HG03457 (cell line): ENCODE measurements around the gene PAK5.
A peak's percentile ranks its signal among the peaks of the same experiment; 100 is the strongest.

Experiments
- ATAC-seq: cut with Tn5 transposase; IDR thresholded peaks from one replicate; pipeline ENCODE4 v1.9.1; 2021; ENCODE audit warnings: moderate number of reproducible peaks; ENCODE audit not compliant: unreplicated experiment

Gene PAK5

GRCh38 chr20:9532069-9532838 is 306.6 kb downstream of the PAK5 start:
- ATAC-seq: no peak

GRCh38 chr20:9531581-9531980 is 307.3 kb downstream of the PAK5 start:
- ATAC-seq: no peak

DNA sequence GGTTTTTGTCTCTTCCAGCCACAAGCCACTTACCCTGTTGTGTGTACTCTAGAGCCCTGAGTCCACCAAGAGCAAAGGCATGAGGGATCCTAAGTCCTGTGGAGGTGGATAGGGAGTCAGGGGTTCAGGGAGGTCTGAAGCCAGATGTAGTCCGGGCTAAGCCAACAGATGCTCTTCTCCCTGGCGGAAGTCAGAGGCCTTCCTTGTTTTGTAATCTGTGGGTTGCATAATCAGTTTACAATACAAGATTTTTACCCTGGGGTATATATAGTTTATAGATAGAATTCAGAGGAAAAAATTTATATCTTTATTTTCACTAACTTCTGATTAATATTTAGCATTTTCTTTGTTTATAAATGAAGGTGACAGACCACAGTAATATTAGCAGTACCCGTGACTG is 315.2 kb downstream of the PAK5 start:
- ATAC-seq: no peak

- ATAC-seq: no peak
Measured at GRCh38 chr20:9520086-9520485, 318.8 kb downstream of the PAK5 start.

GRCh38 chr20:9518576-9519175 is 320.2 kb downstream of the PAK5 start:
- no peak for ATAC-seq

DNA sequence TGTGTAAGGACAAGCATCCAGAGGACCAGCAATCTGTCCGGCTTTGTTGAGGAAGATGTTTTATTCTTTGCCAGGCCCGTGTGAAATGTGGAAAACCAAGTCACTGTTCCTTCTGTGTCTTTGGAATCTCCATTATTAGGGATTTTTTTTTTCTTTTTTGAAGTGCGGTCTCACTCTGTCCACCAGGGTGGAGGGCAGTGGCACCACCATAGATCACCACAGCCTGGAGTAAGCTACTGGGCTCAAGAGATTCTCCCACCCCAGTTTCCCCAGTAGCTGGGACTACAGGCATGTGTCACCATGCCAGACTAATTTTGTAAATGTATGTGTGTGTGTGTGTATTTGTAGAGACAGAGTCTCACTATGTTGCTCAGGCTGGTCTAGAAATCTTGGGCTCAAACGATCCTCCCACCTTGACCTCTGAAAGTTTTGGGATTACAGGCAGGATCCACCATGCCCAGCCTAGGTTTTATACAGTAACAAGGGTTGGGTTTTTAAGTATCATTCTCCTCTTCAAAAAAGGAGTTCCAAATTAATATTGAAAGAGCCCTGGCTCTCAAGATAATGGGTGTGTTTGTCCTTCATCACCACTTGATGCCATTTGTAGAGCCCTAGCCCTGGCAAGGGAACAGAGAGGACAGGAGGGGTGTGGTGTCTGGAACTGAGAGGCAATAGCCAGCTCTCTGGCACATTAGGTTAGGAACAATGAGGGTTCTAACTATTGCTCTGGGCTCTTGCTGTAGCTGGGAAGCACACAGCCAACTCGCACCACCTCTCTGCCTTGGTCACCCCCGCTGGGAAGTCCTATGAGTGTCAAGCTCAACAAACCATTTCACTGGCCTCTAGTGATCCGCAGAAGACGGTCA is 321.3 kb downstream of the PAK5 start:
- ATAC-seq: no peak

DNA sequence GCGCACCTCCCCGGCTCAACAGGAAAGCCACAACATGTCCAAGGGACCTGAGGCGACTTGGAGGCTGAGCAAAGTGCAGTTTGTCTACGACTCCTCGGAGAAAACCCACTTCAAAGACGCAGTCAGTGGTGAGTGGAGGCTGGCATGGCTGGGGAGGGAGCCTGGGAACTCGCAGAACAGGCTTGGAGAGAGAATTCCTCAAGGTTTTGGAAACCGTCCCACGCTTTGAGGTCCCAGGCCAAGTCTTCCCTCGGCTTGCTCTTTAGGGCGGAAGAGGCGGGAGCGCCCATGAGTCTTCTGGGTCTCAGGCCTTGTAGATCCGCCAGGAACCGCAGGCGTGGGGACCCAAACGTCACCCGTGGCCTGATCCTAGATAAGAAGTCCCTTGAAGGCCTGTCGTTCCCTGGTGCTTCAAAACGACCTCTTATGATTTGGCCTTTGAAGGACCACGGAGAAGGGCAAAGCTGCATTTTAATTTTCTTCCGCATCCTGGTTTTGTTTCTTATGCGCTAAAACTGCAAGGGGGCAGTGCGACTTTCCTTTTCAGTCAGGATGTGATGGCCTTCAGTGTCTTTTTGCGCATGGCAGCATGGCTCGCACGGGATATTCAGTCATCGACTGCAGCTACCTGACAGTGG is 322.5 kb downstream of the PAK5 start:
- ATAC-seq: no peak

GRCh38 chr20:9515741-9516233 is 323.1 kb downstream of the PAK5 start:
- ATAC-seq: no peak

DNA sequence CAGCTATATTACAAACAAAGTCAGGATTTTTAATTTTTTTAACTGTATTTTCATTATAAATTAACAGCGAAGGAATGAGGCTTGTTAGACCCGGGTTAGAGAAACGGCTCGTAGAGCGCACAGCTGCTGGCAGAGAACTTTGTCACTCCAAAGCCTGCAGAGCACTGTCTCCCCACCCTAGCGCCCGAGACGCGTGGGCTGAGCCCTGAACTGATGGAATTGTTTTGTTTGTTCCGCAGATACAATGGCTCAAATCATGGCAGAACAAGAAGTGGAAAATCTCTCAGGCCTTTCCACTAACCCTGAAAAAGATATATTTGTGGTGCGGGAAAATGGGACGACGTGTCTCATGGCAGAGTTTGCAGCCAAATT is 323.7 kb downstream of the PAK5 start:
- no peak for ATAC-seq

DNA sequence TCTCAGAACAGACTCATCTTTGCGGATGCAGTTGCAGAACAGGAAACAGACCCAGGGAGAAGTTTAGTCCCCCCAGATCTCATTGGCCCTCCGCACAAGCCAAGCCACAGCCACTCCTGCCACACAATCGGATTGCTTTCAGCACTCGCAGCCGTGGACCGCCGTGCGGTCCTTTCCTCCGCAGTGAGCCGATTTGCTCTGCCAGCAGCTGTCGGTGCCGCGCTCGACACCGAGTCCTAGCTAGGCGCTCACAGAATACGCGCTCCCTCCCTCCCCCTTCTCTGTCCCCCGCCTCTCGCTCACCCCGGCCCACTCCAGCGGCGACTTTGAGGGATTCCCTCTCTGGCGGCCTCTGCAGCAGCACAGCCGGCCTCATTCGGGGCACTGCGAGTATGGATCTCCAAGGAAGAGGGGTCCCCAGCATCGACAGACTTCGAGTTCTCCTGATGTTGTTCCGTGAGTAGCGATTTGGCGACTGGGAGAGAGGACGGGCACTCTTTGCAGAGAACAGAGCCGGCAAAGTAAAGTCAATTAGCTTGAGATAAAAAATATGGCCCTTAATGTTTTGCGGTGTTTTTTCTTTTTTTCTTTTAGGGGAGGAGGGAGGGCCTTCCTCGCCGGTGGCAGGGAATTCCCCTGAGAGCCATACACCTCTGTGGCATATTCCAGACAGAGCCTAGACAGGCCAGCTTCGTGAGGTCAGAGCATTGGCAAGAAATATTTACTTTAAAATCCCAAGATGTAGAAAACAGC is 324.2 kb downstream of the PAK5 start, which contains the start of gene LAMP5:
TSS of gene LAMP5 (plus strand) at position 130 of the 753 bp plus-strand sequence. CDS start at position 393, 263 bp downstream.
- ATAC-seq: no peak

- ATAC-seq: no peak
Measured at GRCh38 chr20:9514072-9514460, 324.8 kb downstream of the PAK5 start.

DNA sequence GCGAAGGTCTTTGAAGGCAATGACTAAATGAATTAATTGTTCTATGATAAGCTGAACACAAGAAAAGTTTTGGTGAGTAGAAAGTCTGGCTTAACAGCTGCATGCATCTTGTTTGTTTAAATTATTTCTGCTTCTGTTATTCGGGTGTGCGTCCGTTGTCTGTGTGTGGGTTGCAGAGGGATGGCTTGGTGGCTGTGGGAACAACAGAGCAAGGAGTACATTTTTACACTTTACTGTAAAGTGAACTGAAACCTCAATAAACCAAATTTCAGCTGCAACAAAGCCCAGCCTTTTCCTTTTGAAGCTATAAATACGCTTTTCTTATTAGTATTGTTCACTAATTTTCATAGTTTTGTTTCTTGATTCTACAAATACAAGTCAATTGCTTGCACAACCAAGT is 328.0 kb downstream of the PAK5 start:
- ATAC-seq: peak; percentile 48

DNA sequence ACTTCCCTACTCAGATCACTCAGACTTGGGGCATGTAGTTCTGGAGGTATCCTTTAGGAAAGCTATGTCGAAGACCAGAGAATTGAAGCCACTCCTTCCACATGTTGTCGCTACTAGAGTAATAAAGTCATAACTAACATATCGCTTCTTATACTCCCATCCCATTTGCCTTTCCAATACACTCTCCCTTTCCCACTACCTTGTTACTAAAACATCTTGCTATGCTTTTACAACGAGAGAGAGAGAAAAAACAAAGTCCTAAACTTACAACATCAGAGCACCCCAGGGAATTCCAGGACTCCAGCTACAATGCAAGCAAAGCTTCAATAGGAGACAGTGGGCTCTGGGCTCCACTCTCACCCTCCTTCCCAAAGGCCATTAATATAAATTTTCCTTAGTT is 329.6 kb downstream of the PAK5 start:
- ATAC-seq: no peak

DNA sequence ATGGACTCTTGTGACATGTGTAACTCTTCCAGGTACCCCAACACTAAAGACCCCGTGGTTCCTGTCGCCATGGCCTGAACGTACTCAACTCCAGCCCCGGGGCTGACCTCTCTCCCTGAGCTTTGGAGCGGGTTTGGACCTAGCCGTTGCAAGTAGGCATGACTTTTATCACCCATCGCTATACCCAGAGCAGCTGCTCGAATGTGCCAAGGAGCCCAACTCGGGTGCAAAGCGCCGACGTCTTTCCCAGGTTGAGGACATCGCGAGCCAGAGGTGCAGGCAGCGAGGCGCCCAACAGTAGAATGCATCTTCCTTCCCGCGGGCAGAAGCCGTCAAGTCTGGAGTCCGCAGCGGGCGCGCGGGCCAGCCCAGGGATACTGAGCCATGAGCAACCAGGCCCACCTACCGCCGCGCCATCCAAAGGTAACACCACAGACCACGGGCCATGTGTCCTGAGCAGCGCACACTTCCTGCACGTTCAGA is 330.1 kb downstream of the PAK5 start:
- no peak for ATAC-seq

GRCh38 chr20:9508240-9508661 is 330.6 kb downstream of the PAK5 start:
- ATAC-seq: no peak

- ATAC-seq: no peak
Measured at GRCh38 chr20:9507544-9508239, 331.2 kb downstream of the PAK5 start.

DNA sequence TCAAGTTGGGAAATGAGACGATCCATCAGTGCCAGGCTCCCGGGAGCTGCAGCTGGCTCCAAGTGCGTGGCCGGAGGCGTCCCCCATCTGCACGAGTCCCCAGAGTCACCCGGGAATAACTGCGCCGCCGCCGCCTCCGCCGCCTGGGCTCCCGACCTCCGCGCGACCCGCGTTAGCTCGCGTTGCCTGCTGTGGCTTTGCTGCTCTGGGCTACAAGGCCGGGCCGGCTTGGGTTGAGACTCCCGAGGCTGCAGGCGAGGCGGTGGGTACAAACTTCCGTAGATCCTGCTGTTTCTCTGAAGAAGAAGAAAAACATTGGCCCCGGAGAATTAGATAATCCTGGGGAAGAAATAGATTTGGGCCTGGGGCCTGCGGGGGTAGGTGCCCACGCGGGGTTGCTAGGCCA is 331.9 kb downstream of the PAK5 start:
- no peak for ATAC-seq

- ATAC-seq: no peak
Measured at GRCh38 chr20:9506280-9506821, 332.5 kb downstream of the PAK5 start.

DNA sequence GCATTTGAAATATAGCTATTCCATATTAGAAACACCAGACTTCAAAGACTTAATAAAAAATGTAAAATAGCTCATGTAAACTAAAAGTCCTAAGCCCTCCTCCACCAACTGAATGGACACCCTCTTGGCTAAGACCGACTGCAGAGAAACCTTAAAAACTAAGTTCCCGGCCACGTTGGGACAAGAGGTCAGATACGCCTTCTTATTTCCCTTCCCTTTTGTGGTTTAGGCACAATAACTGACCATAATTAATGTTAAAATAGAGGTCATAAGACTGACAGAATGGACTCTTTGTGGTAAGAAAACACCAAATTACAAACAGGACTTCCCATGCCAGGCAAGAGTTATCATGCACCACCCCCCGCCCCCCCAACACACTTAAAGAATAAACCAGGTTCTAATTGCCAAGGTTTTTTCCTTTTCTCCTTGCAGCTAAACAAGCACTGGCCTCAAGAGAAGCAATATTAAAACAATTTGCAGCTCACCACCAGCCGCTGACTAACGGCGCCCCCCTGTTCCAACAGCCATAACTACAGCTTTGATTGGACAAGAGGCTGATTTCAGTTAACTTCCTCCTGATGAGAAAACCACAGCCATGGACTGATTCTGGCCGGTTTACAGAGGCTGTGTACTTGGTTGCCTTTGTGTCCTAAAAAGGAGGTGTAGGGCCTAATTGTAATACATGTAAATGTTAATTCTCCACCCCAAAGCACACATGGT is 335.2 kb downstream of the PAK5 start:
- no peak for ATAC-seq
